Skeletal muscle satellite cell (primary cell): Measurements from ENCODE around the gene NMNAT1.
"Not testable (repeated sequence)": the region's sequence is repeated elsewhere in the genome, so short reads cannot be mapped to it uniquely, and the experiment has no call there.

Source experiments
- H3K27me3 ChIP-seq: 2 replicates; pipeline ENCODE4 v1.7.0; 2013; ENCODE audit warnings: low read length; ENCODE audit not compliant: control insufficient read depth, insufficient read depth
- H3K36me3 ChIP-seq: 2 replicates; pipeline ENCODE4 v1.7.0; 2013; ENCODE audit warnings: mild to moderate bottlenecking, control low read depth, low read length; ENCODE audit not compliant: insufficient read depth
- H3K4me1 ChIP-seq: 2 replicates; pipeline ENCODE4 v1.7.0; 2013; ENCODE audit warnings: low read length; ENCODE audit not compliant: control insufficient read depth, insufficient read depth
- H3K4me2 ChIP-seq: 2 replicates; pipeline ENCODE4 v1.7.0; 2013; ENCODE audit warnings: mild to moderate bottlenecking, low read length
- H3K4me3 ChIP-seq: 2 replicates; pipeline ENCODE4 v1.7.0; 2013; ENCODE audit warnings: low read length
- H3K9ac ChIP-seq: 2 replicates; pipeline ENCODE4 v1.7.0; 2013; ENCODE audit warnings: mild to moderate bottlenecking, low read depth, low read length, moderate library complexity
- H3K9me3 ChIP-seq: replicated peaks from 2 replicates; pipeline ENCODE4 v1.7.0; 2013; ENCODE audit warnings: mild to moderate bottlenecking, control low read depth, low read length
- small RNA-seq: library from RNA; depleted of rRNA; stranded (forward); fragments of <200 nt; gene quantifications from one replicate; pipeline ENCODE3, GENCODE V24; 2012

The NMNAT1 gene

DNA sequence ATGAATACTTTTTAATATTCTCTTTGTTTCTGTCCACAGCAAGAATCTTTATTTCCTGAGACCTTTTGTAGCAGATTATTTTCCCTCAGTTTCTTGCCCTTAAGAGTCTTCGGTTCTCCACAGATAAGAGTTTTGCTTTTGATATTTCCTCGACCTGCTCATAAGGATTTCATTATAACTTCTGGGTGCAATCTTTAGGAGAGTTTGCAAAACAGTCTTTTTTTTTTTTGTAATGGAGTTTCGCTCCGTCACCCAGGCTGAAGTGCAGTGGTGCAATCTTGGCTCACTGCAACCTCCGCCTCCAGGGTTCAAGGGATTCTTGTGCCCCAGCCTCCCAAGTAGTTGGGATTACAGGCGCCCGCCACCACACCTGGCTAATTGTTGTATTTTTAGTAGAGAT lies 79.4 kb downstream of the NMNAT1 start:
- H3K36me3 ChIP-seq, result no peaks in the 10 kb centered on the region
- no peaks in the 10 kb centered on the region for H3K9me3 ChIP-seq
- H3K4me3 ChIP-seq, result no peak overlapping the region
- H3K9ac ChIP-seq, result no peak overlapping the region
- no peaks in the 10 kb centered on the region for H3K27me3 ChIP-seq
- H3K4me2 ChIP-seq, result no peak overlapping the region
- no peaks in the 10 kb centered on the region for H3K4me1 ChIP-seq

DNA sequence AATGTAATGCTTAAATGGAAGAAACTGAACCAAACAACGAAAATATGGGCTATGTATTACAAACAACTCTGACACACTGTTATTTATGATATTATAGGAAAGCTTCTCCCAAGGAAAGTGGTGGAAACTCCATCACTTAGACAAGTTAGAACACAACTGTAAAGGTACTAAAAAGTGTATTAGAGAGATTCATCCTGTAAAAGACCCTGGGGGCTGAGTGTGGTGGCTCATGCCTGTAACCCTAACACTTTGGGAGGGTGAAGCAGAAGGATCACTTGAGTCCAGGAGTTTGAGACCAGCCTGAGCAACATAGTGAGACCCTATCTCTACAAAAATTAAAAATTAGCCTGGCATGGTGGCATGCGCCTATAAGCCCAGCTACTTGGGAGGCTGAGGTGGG lies 82.1 kb downstream of the NMNAT1 start:
- H3K36me3 ChIP-seq, result no peaks in the 10 kb centered on the region
- no peaks in the 10 kb centered on the region for H3K4me1 ChIP-seq
- H3K27me3 ChIP-seq, result no peaks in the 10 kb centered on the region
- no peak overlapping the region for H3K4me3 ChIP-seq
- no peak overlapping the region for H3K4me2 ChIP-seq
- H3K9ac ChIP-seq, result no peak overlapping the region
- H3K9me3 ChIP-seq, result no peaks in the 10 kb centered on the region

DNA sequence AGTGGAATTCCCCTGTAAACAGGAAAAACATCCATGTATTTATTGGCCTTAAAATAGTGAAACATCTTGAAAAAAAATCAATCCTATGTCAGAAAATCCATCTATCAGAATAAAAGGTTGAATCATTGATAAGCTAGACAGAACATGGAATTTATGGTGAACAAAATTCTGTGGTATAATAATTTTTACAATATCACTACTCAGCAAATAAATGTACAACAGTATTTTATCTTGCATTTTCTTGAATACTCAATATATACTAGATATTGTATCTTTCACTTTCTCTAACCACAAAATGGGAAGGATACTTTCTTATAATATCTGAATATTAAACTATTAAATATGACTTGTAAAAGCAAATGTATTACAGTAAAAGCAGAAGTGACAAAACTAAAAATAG lies 83.8 kb downstream of the NMNAT1 start:
- H3K4me2 ChIP-seq, result no peak overlapping the region
- H3K9me3 ChIP-seq, result no peaks in the 10 kb centered on the region
- H3K36me3 ChIP-seq, result no peaks in the 10 kb centered on the region
- H3K27me3 ChIP-seq, result no peaks in the 10 kb centered on the region
- no peak overlapping the region for H3K4me3 ChIP-seq
- H3K9ac ChIP-seq, result no peak overlapping the region
- peaks cover 12% of the 10 kb centered on the region for H3K4me1 ChIP-seq

- H3K4me3 ChIP-seq, H3K9ac ChIP-seq, H3K27me3 ChIP-seq, H3K9me3 ChIP-seq, H3K36me3 ChIP-seq, H3K4me2 ChIP-seq: not testable (repeated sequence)
- H3K4me1 ChIP-seq, result peaks cover 16% of the 10 kb centered on the region
Observed at GRCh38 chr1:10028956-10029500, 85.8 kb downstream of the NMNAT1 start.

- Histone ChIP-seq H3K4me2 (peak overlapping the region; percentile 34), H3K4me1 (peaks cover 20% of the 10 kb centered on the region)
Observed at GRCh38 chr1:10031461-10031860, 88.2 kb downstream of the NMNAT1 start.

GRCh38 chr1:10032590-10033358 lies 89.5 kb downstream of the NMNAT1 start, which contains the start of gene UBE4B:
TSS of gene UBE4B (plus strand) at chr1:10032958. CDS start at chr1:10033671, 713 bp downstream.
- peaks cover 20% of the 10 kb centered on the region for H3K4me1 ChIP-seq
- H3K36me3 ChIP-seq, result peaks cover 4% of the 10 kb centered on the region
- no peaks in the 10 kb centered on the region for H3K9me3 ChIP-seq
- no peaks in the 10 kb centered on the region for H3K27me3 ChIP-seq
- peak within 1 kb of the TSS; percentile 86 for H3K4me2 ChIP-seq
- peak within 1 kb of the TSS; percentile 99 for H3K4me3 ChIP-seq
- H3K9ac ChIP-seq, result peak within 1 kb of the TSS; percentile 97

More at GRCh38 chr1:10031461-10031860, 88.2 kb downstream of the NMNAT1 start:
- no peak overlapping the region for H3K4me3 ChIP-seq
- no peaks in the 10 kb centered on the region for H3K36me3 ChIP-seq
- no peaks in the 10 kb centered on the region for H3K9me3 ChIP-seq
- H3K9ac ChIP-seq, result no peak overlapping the region
- no peaks in the 10 kb centered on the region for H3K27me3 ChIP-seq

DNA sequence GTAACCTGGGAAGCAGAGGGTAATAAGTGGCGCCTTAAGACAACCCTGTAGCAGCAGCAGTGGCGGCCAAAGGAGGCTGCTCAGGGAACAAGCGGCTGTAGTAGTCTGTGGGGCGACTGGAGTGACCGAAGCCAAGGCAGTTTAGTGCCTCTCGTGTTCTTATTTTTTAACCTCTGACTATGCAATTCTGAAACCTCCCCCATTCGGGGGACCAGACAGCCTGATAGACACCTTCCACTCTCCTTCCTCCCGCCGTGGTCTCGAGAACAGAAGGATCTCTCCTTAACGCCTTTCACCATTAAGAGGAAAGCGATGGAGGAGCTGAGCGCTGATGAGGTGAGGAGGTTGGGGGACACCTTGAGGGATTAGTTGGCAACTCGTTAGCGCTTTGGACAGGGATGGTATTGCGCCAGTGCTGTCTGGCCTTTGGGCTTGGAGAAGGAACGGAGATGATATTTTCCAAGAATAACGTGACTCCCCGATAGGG lies 90.1 kb downstream of the NMNAT1 start:
- H3K4me3 ChIP-seq, result peak overlapping the region; percentile 99
- no peaks in the 10 kb centered on the region for H3K27me3 ChIP-seq
- H3K9me3 ChIP-seq, result no peaks in the 10 kb centered on the region
- peaks cover 7% of the 10 kb centered on the region for H3K36me3 ChIP-seq
- H3K4me2 ChIP-seq, result peak overlapping the region; percentile 80
- H3K4me1 ChIP-seq, result peaks cover 20% of the 10 kb centered on the region
- peak overlapping the region; percentile 97 for H3K9ac ChIP-seq

Small RNAs within 50 kb of the gene (small RNA-seq; reads per million reads assigned to genes)
- 0.35 reads per million for gene MIR5697
